SK-MEL-5 (cell line): ENCODE data around the gene KRTAP4-5. TPM values are rescaled to one million over a fixed set of nuclear protein-coding genes. Genes with fewer than 3 reads are reported as not detected.

Experiments
- small RNA-seq, 2 experiments: library from RNA; depleted of rRNA; stranded (forward); fragments of <200 nt; gene quantifications; one replicate each; pipeline ENCODE3, GENCODE V24; 2014
- total RNA-seq: library from RNA; depleted of rRNA; stranded (reverse); fragments of >200 nt; shearing (Covaris generic); gene quantifications from 2 replicates; pipeline ENCODE4 v1.2.3, GENCODE V29; 2014; rRNA removed

KRTAP4-5 gene
- total RNA-seq, 1 experiment from 2014 or later: not detected

Small RNA genes lying within 50 kb of the gene (small RNA-seq; reads per million reads assigned to genes)
- gene KRTAP4-17P: 0 reads per million in 2 experiments

Other genes with a start within 250 kb of the KRTAP4-5 start
- not detected in 2 replicates for gene KRT23, start 212.2 kb downstream of the KRTAP4-5 start, total RNA-seq
- gene KRT39, start 182.9 kb downstream of the KRTAP4-5 start, total RNA-seq: not detected in 2 replicates
- gene KRT40, start 165.5 kb downstream of the KRTAP4-5 start, total RNA-seq: not detected in 2 replicates
- not detected in 2 replicates for gene KRTAP3-3, start 155.7 kb downstream of the KRTAP4-5 start, total RNA-seq
- not detected in 2 replicates for gene KRTAP3-2, start 149.9 kb downstream of the KRTAP4-5 start, total RNA-seq
- gene KRTAP3-1, start 140.7 kb downstream of the KRTAP4-5 start, total RNA-seq: not detected in 2 replicates
- gene KRTAP1-5, start 122.6 kb downstream of the KRTAP4-5 start, total RNA-seq: not detected in 2 replicates
- gene KRTAP1-4, start 119.6 kb downstream of the KRTAP4-5 start, total RNA-seq: not detected in 2 replicates
- not detected in 2 replicates for gene KRTAP1-3, start 115.0 kb downstream of the KRTAP4-5 start, total RNA-seq
- not detected in 2 replicates for gene KRTAP1-1, start 108.4 kb downstream of the KRTAP4-5 start, total RNA-seq
- gene KRTAP2-1, start 102.5 kb downstream of the KRTAP4-5 start, total RNA-seq: not detected in 2 replicates
- gene KRTAP2-2, start 94.6 kb downstream of the KRTAP4-5 start, total RNA-seq: not detected in 2 replicates
- gene KRTAP2-3, start 89.7 kb downstream of the KRTAP4-5 start, total RNA-seq: not detected in 2 replicates
- not detected in 2 replicates for gene KRTAP2-4, start 83.9 kb downstream of the KRTAP4-5 start, total RNA-seq
- gene KRTAP4-7, start 65.7 kb downstream of the KRTAP4-5 start, total RNA-seq: not detected in 2 replicates
- gene KRTAP4-8, start 51.7 kb downstream of the KRTAP4-5 start, total RNA-seq: not detected in 2 replicates
- gene KRTAP4-16, start 47.6 kb downstream of the KRTAP4-5 start, total RNA-seq: not detected in 2 replicates
- gene KRTAP4-9, start 44.4 kb downstream of the KRTAP4-5 start, total RNA-seq: not detected in 2 replicates
- gene KRTAP4-11, start 31.5 kb downstream of the KRTAP4-5 start, total RNA-seq: not detected in 2 replicates
- not detected in 2 replicates for gene KRTAP4-12, start 25.6 kb downstream of the KRTAP4-5 start, total RNA-seq
- not detected in 2 replicates for gene KRTAP4-6, start 9.3 kb downstream of the KRTAP4-5 start, total RNA-seq
- not detected in 2 replicates for gene KRTAP4-4, start 10.9 kb upstream of the KRTAP4-5 start, total RNA-seq
- not detected in 2 replicates for gene KRTAP4-3, start 18.4 kb upstream of the KRTAP4-5 start, total RNA-seq
- gene KRTAP4-2, start 28.4 kb upstream of the KRTAP4-5 start, total RNA-seq: not detected in 2 replicates
- not detected in 2 replicates for gene KRTAP4-1, start 35.1 kb upstream of the KRTAP4-5 start, total RNA-seq
- gene KRTAP9-1, start 40.1 kb upstream of the KRTAP4-5 start, total RNA-seq: not detected in 2 replicates
- gene KRTAP9-2, start 76.8 kb upstream of the KRTAP4-5 start, total RNA-seq: not detected in 2 replicates
- not detected in 2 replicates for gene KRTAP9-3, start 82.6 kb upstream of the KRTAP4-5 start, total RNA-seq
- not detected in 2 replicates for gene KRTAP9-8, start 88.2 kb upstream of the KRTAP4-5 start, total RNA-seq
- gene KRTAP9-4, start 99.9 kb upstream of the KRTAP4-5 start, total RNA-seq: not detected in 2 replicates
- not detected in 2 replicates for gene KRTAP9-9, start 105.6 kb upstream of the KRTAP4-5 start, total RNA-seq
- not detected in 2 replicates for gene KRTAP9-6, start 115.6 kb upstream of the KRTAP4-5 start, total RNA-seq
- not detected in 2 replicates for gene KRTAP9-7, start 125.9 kb upstream of the KRTAP4-5 start, total RNA-seq
- not detected in 2 replicates for gene KRTAP29-1, start 153.0 kb upstream of the KRTAP4-5 start, total RNA-seq
- gene KRTAP16-1, start 159.5 kb upstream of the KRTAP4-5 start, total RNA-seq: not detected in 2 replicates
- gene KRTAP17-1, start 165.9 kb upstream of the KRTAP4-5 start, total RNA-seq: not detected in 2 replicates
- gene KRT33A, start 201.0 kb upstream of the KRTAP4-5 start, total RNA-seq: not detected in 2 replicates
- gene KRT33B, start 220.0 kb upstream of the KRTAP4-5 start, total RNA-seq: not detected in 2 replicates
- not detected in 2 replicates for gene KRT34, start 232.5 kb upstream of the KRTAP4-5 start, total RNA-seq
- gene KRT31, start 247.8 kb upstream of the KRTAP4-5 start, total RNA-seq: not detected in 2 replicates